Mucosa of descending colon (tissue), 3 donors: ENCODE data around the gene CIPC. TPM values are rescaled to one million over a fixed set of nuclear protein-coding genes. Genes with fewer than 3 reads are reported as not detected.

Experiments
- ATAC-seq: fragments of 200-7000 bp; cut with Tn5 transposase; one replicate; pipeline ENCODE4 v1.9.1; 2020; ENCODE audit warnings: mild to moderate bottlenecking, moderate library complexity
- DNase-seq, 3 donors: peaks; one replicate each; pipeline ENCODE4 v3.0.0-alpha.2; 2020
- H3K36me3 ChIP-seq: fragments of 200-600 bp; one replicate; pipeline ENCODE4 v1.8.0; 2021; ENCODE audit warnings: low read depth, mild to moderate bottlenecking
- H3K4me1 ChIP-seq: fragments of 200-600 bp; one replicate; pipeline ENCODE4 v1.8.0; 2021; ENCODE audit warnings: low read depth, mild to moderate bottlenecking
- H3K4me3 ChIP-seq: fragments of 200-600 bp; one replicate; pipeline ENCODE4 v1.8.0; 2021; ENCODE audit warnings: mild to moderate bottlenecking
- H3K9me3 ChIP-seq: fragments of 200-600 bp; one replicate; pipeline ENCODE4 v1.8.0; 2021; ENCODE audit warnings: mild to moderate bottlenecking
- CTCF ChIP-seq: fragments of 200-600 bp; IDR thresholded peaks from one replicate; pipeline ENCODE4 v1.8.0; 2022; ENCODE audit warnings: antibody characterized with exemption, mild to moderate bottlenecking
- intact Hi-C, 2 donors: fragments of 100-400 bp; cut with DNase I in 1 of 2; cut with micrococcal nuclease in 1 of 2; formaldehyde crosslinking; loops; one replicate each; pipeline versions ENCODE4 v1.11.0 to v1.11.1; 2022; cut with DNase I, micrococcal nuclease
- total RNA-seq, 3 donors: library from RNA; stranded (reverse); fragmentation: NEBNext Ultra II Directional in 2 of 3; extraction: Animal tissue kit (Norgen Biotek cat#: 25700) in 2 of 3; gene quantifications; one replicate each; pipeline versions ENCODE4 v1.2.1 to v1.2.4, GENCODE V29; 2021 to 2023
- donor health status: DM: no; HTN: no; CAD: no; lungs with moderate emphysema.
- donor health status: DM: no; HTN: no; CAD: no.
- donor health status: DM: no; HTN: yes; CAD: no.

Gene CIPC
- total RNA-seq, 3 donors from 2014 or later = 45.7 to 84.9 (median 61.0) TPM

GRCh38 chr14:77128414-77128891, 30.4 kb downstream of the CIPC start:
- H3K36me3 ChIP-seq = no peaks in the 10 kb centered on the region
- TF ChIP-seq CTCF = no peak
- H3K9me3 ChIP-seq = no peaks in the 10 kb centered on the region
- peaks cover 14% of the 10 kb centered on the region for H3K4me1 ChIP-seq
- DNase-seq = no peak
- H3K4me3 ChIP-seq = no peak overlapping the region
- ATAC-seq = no peak
- intact Hi-C loops = no loop called here

GRCh38 chr14:77130386-77130785, 32.3 kb downstream of the CIPC start:
- H3K4me3 ChIP-seq = no peak overlapping the region
- no peak for TF ChIP-seq CTCF
- no peaks in the 10 kb centered on the region for H3K9me3 ChIP-seq
- no peak for ATAC-seq
- no peaks in the 10 kb centered on the region for H3K36me3 ChIP-seq
- intact Hi-C loops = no loop called here
- DNase-seq = no peak
- peaks cover under 1% of the 10 kb centered on the region for H3K4me1 ChIP-seq

GRCh38 chr14:77131206-77131605, 33.1 kb downstream of the CIPC start:
- no peaks in the 10 kb centered on the region for H3K9me3 ChIP-seq
- no peaks in the 10 kb centered on the region for H3K36me3 ChIP-seq
- ATAC-seq (no peak), DNase-seq (no peak)
- no peak for TF ChIP-seq CTCF
- intact Hi-C loops = no loop called here
- no peaks in the 10 kb centered on the region for H3K4me1 ChIP-seq
- H3K4me3 ChIP-seq = no peak overlapping the region

GRCh38 chr14:77131871-77132486, 33.9 kb downstream of the CIPC start:
- Histone ChIP-seq H3K9me3 (no peaks in the 10 kb centered on the region), H3K4me3 (no peak overlapping the region), H3K36me3 (no peaks in the 10 kb centered on the region), H3K4me1 (no peaks in the 10 kb centered on the region)
- no peak for DNase-seq
- ATAC-seq = no peak
- intact Hi-C loops = no loop called here
- TF ChIP-seq CTCF = no peak

DNA sequence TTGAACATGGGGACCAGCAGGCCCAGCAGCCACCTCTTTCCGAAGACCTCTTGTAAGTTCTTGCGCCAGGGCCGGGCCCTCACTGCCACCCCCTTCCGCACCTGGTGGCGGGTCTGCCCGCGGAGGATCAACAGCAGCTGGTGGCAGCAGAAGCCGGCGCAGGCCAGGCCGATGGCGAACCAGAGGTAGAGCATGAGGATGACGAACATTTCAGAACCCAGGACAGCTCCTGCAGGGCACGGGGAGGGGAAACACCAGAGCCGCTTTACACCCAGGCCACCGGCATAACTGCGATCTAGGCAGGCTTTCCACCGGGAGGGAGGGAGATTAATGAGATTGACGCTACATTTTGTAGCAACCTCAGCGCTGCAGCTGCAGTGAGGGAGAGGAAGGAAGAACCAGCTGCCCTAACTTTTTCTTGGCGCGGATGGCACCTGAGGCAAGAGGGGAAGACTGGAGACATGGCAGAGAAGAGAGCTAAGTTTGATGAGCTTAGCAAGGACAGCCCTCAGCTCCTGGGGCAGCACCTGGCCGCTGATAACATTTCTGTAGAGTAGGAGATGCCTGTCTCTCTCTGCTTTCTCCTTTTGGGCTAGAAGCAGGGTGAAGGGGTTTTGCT, 35.8 kb downstream of the CIPC start:
- intact Hi-C loops = no loop called here
- no peak for TF ChIP-seq CTCF
- H3K9me3 ChIP-seq = no peaks in the 10 kb centered on the region
- peak in 2 of 3 donors; percentile 63 to 76 for DNase-seq
- no peaks in the 10 kb centered on the region for H3K4me1 ChIP-seq
- H3K36me3 ChIP-seq = no peaks in the 10 kb centered on the region
- H3K4me3 ChIP-seq = no peak overlapping the region
- peak; percentile 79 for ATAC-seq
